MM.1S (cell line): Measurements from ENCODE around the gene ERFL.
A peak's percentile ranks its signal among the peaks of the same experiment; 100 is the strongest.

Experiments used
- DNase-seq: peaks from one replicate; pipeline ENCODE4 v3.0.0-alpha.2; 2015
- H2AFZ ChIP-seq: fragments of 300-600 bp; sonication (generic); 2 replicates; pipeline ENCODE4 v1.6.0; 2016; ENCODE audit warnings: antibody characterized with exemption, low read length
- H3F3A ChIP-seq: fragments of 300-600 bp; sonication (generic); 2 replicates; pipeline ENCODE4 v1.6.1; 2016; ENCODE audit warnings: mild to moderate bottlenecking, antibody characterized with exemption, low read length, moderate library complexity, mixed read lengths; ENCODE audit not compliant: insufficient read depth
- H3K27ac ChIP-seq: fragments of 300-600 bp; sonication (generic); 2 replicates; pipeline ENCODE4 v1.5.1; 2016; ENCODE audit warnings: mild to moderate bottlenecking, low read length
- H3K27me3 ChIP-seq: fragments of 300-600 bp; sonication (generic); replicated peaks from 2 replicates; pipeline ENCODE4 v1.6.0; 2016; ENCODE audit warnings: low read length; ENCODE audit not compliant: insufficient read depth
- H3K36me3 ChIP-seq: fragments of 300-600 bp; sonication (generic); replicated peaks from 2 replicates; pipeline ENCODE4 v1.6.1; 2016; ENCODE audit warnings: mild to moderate bottlenecking, low read length, mixed read lengths; ENCODE audit not compliant: insufficient read depth
- H3K4me1 ChIP-seq: fragments of 300-600 bp; sonication (generic); 2 replicates; pipeline ENCODE4 v1.6.1; 2016; ENCODE audit warnings: low read length, mixed read lengths
- H3K4me2 ChIP-seq: fragments of 300-600 bp; sonication (generic); 2 replicates; pipeline ENCODE4 v1.6.0; 2016; ENCODE audit warnings: low read depth, low read length
- H3K4me3 ChIP-seq: fragments of 300-600 bp; sonication (generic); 2 replicates; pipeline ENCODE4 v1.5.1; 2016; ENCODE audit warnings: low read length, mixed read lengths
- H3K79me2 ChIP-seq: fragments of 300-600 bp; sonication (generic); 2 replicates; pipeline ENCODE4 v1.6.1; 2016; ENCODE audit warnings: mixed run types, low read length, mixed read lengths
- H3K9ac ChIP-seq: fragments of 300-600 bp; sonication (generic); 2 replicates; pipeline ENCODE4 v1.6.1; 2016; ENCODE audit warnings: low read length, mixed read lengths
- H3K9me2 ChIP-seq: fragments of 300-600 bp; sonication (generic); replicated peaks from 2 replicates; pipeline ENCODE4 v1.6.1; 2016; ENCODE audit warnings: mild to moderate bottlenecking, low read length, mixed read lengths; ENCODE audit not compliant: insufficient read depth
- H3K9me3 ChIP-seq: fragments of 300-600 bp; sonication (generic); replicated peaks from 2 replicates; pipeline ENCODE4 v1.6.1; 2016; ENCODE audit warnings: mild to moderate bottlenecking, low read length, mixed read lengths; ENCODE audit not compliant: insufficient read depth
- H4K20me1 ChIP-seq: fragments of 300-600 bp; sonication (generic); 2 replicates; pipeline ENCODE4 v1.6.1; 2016; ENCODE audit warnings: mild to moderate bottlenecking, low read length, moderate library complexity, mixed read lengths; ENCODE audit not compliant: insufficient read depth
- EZH2 ChIP-seq: fragments of 300-600 bp; sonication (generic); optimal IDR thresholded peaks from 2 replicates; pipeline ENCODE3; 2017; ENCODE audit warnings: low read depth, mild to moderate bottlenecking, antibody characterized with exemption, low read length, mixed read lengths
- EZH2phosphoT487 ChIP-seq: fragments of 300-600 bp; sonication (generic); IDR thresholded peaks from 2 replicates; pipeline ENCODE4 v1.6.1; 2018; ENCODE audit warnings: antibody characterized with exemption, low read length
- TF ChIP-seq, protein P1 (sequence below): fragments of 300-600 bp; sonication (generic); IDR thresholded peaks from 2 replicates; pipeline ENCODE4 v1.5.1; 2016; ENCODE audit warnings: antibody characterized with exemption, low read length, mixed read lengths

Gene ERFL

DNA sequence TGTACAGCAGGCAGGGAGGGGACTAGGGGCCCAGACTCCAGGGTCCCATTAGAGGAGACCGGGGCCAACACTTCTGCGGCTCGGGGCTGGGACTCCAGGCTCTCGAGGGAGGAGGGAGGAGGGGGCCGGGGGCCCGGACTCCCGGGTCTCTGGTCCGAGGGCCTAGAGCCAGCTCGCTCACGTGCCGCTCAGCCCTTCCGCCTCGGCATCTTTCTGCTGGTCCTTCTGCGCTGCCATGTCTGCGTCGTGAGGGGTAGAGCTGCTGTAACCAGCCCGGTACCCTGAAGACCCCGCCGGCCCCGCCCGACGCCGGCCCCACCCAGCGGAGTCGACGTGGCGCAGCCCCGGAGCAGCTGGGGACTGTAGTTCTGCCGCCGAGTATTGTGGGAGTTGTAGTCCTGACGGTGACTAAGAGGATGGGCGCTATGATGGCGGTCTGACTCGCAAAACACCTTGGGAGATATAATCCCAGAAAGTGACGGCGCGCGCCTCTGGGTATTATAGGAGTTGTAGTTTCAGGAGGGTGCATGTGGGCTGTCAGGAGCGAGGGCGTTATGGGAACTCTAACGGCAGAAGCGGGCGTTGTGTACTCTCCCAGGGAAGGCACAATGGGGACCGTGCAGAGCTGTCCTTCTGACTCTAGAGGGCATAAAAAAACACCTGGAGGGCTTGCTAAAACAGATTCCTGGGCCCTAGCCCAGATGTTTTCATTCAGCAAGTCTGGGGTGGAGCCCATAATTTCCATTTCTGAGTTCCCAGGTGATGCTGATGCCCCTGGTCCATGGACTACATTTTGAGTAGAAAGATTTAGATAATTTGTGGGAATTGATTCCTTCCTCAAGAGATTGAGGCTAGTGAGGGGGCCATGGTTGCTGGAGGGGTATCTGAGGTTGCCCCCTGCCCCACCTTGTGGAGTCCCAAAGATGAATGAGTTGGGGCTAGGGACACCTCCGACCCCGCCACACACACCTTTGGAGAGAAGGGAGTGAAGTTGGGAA, 31.1 kb upstream of the ERFL start, which contains the start of gene RABAC1:
Gene RABAC1, minus strand, starts transcription at position 266 of the 998 bp plus-strand sequence. Its CDS starts 29 bp downstream, at position 237.
- DNase-seq: peak; percentile 91
- no peaks in the 10 kb centered on the region for H3K9me3 ChIP-seq
- peak within 1 kb of the TSS; percentile 87 for H3K9ac ChIP-seq
- H3F3A ChIP-seq: peaks cover 12% of the 10 kb centered on the region; the same call in 1 of the 2 replicates
- H2AFZ ChIP-seq: peak within 1 kb of the TSS; percentile 99
- H3K9me2 ChIP-seq: no peaks in the 10 kb centered on the region
- H3K27me3 ChIP-seq: no peaks in the 10 kb centered on the region
- peaks cover 12% of the 10 kb centered on the region for H3K4me1 ChIP-seq
- no peaks in the 10 kb centered on the region for H3K36me3 ChIP-seq
- H4K20me1 ChIP-seq: no peaks in the 10 kb centered on the region
- H3K4me2 ChIP-seq: peak within 1 kb of the TSS; percentile 96
- H3K79me2 ChIP-seq: no peaks in the 10 kb centered on the region
- TF ChIP-seq EZH2: no peak
- TF ChIP-seq, protein P1, sequence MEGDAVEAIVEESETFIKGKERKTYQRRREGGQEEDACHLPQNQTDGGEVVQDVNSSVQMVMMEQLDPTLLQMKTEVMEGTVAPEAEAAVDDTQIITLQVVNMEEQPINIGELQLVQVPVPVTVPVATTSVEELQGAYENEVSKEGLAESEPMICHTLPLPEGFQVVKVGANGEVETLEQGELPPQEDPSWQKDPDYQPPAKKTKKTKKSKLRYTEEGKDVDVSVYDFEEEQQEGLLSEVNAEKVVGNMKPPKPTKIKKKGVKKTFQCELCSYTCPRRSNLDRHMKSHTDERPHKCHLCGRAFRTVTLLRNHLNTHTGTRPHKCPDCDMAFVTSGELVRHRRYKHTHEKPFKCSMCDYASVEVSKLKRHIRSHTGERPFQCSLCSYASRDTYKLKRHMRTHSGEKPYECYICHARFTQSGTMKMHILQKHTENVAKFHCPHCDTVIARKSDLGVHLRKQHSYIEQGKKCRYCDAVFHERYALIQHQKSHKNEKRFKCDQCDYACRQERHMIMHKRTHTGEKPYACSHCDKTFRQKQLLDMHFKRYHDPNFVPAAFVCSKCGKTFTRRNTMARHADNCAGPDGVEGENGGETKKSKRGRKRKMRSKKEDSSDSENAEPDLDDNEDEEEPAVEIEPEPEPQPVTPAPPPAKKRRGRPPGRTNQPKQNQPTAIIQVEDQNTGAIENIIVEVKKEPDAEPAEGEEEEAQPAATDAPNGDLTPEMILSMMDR: peak; percentile 63
- H3K27ac ChIP-seq: peak within 1 kb of the TSS; percentile 71
- H3K4me3 ChIP-seq: peak within 1 kb of the TSS; percentile 96

DNA sequence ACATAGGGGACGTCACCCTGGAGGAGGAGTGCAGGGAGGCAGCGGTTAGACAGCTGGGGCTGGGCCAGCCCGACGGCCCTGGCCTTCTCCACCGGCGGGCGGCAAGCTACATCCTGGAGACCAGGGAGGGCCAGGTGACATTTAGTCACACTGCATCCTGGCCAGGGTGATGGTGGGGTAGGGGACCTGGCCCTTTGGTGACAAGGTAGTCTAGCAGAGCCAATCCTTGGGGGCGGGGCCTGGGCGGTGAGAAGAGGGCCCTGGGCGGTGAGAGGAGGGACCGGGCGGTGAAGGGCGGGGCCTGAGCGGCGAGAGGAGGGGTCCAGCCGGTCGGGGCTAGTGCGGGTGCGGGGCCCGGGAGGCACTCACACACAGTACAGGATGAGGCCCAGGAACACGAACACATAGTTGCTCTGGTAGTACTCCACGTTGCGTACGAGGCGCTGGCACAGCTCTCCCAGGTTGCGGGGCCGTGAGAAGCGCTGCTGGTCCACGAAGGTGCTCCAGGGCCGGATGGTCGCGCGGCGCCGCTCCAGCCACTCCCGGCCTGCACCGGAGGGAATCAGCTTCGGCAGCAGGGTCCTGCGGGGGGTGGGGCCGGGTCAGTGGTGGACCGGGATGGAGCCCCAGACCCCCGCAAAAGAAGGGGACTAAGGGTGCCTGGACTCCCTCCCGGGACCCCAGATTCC, 30.3 kb upstream of the ERFL start:
- Histone ChIP-seq H4K20me1 (no peaks in the 10 kb centered on the region), H3K79me2 (no peaks in the 10 kb centered on the region), H3K9ac (peak overlapping the region; percentile 87), H3K9me3 (no peaks in the 10 kb centered on the region), H3K4me3 (peak overlapping the region; percentile 96), H3K27ac (peak overlapping the region; percentile 71), H2AFZ (peak overlapping the region; percentile 99), H3K9me2 (no peaks in the 10 kb centered on the region), H3K27me3 (no peaks in the 10 kb centered on the region), H3K4me2 (peak overlapping the region; percentile 96), H3K36me3 (no peaks in the 10 kb centered on the region), H3F3A (peaks cover 12% of the 10 kb centered on the region; the same call in 1 of the 2 replicates), H3K4me1 (peaks cover 12% of the 10 kb centered on the region)
- TF ChIP-seq EZH2phosphoT487: no peak
- TF ChIP-seq, protein P1: no peak
- TF ChIP-seq EZH2: no peak
- peak; percentile 82 for DNase-seq

DNA sequence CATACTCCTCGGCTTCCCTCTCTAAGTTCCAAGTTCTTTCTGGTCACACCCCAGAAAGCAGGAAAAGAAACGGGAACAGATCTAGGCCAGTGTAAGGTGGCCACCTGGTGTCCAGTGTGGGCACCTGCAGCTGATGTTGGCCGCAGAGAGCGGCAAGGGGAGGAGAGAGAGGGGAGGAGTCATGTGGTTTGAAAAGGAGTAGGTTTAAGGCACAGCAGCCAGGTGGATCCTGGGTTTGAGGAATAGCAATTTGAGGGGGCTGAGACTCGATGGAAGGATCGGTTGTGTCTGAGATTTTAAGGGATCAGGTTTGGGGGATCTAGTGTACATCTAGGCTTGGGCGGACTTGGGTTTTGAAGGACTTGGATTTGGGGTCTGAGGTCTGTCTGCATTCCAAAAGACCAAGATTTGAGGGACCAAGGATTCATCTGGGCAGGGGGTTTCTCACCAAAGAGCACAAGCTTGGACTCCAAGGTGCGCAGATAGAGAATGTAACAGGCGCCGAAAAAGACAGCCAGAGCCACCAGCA, 29.7 kb upstream of the ERFL start:
- peaks cover 12% of the 10 kb centered on the region; the same call in 1 of the 2 replicates for H3F3A ChIP-seq
- H3K4me1 ChIP-seq: peaks cover 12% of the 10 kb centered on the region
- H3K9ac ChIP-seq: peak overlapping the region; percentile 87
- H3K9me2 ChIP-seq: no peaks in the 10 kb centered on the region
- H2AFZ ChIP-seq: peak overlapping the region; percentile 99
- TF ChIP-seq, protein P1: peak; percentile 97
- TF ChIP-seq EZH2: no peak
- no peak for TF ChIP-seq EZH2phosphoT487
- H3K27ac ChIP-seq: peak overlapping the region; percentile 71
- no peaks in the 10 kb centered on the region for H3K27me3 ChIP-seq
- H3K4me3 ChIP-seq: peak overlapping the region; percentile 96
- H3K36me3 ChIP-seq: no peaks in the 10 kb centered on the region
- DNase-seq: peak; percentile 83
- H3K9me3 ChIP-seq: no peaks in the 10 kb centered on the region
- H4K20me1 ChIP-seq: no peaks in the 10 kb centered on the region
- no peaks in the 10 kb centered on the region for H3K79me2 ChIP-seq
- H3K4me2 ChIP-seq: peak overlapping the region; percentile 96
